Measurements from ENCODE around the gene PIK3R3. TPM values are rescaled to one million over a fixed set of nuclear protein-coding genes. Genes with fewer than 3 reads are reported as not detected.

PIK3R3 gene
- total RNA-seq, 4 donors from 2014 or later = 16.7 to 91.0 (median 49.0) TPM

DNA sequence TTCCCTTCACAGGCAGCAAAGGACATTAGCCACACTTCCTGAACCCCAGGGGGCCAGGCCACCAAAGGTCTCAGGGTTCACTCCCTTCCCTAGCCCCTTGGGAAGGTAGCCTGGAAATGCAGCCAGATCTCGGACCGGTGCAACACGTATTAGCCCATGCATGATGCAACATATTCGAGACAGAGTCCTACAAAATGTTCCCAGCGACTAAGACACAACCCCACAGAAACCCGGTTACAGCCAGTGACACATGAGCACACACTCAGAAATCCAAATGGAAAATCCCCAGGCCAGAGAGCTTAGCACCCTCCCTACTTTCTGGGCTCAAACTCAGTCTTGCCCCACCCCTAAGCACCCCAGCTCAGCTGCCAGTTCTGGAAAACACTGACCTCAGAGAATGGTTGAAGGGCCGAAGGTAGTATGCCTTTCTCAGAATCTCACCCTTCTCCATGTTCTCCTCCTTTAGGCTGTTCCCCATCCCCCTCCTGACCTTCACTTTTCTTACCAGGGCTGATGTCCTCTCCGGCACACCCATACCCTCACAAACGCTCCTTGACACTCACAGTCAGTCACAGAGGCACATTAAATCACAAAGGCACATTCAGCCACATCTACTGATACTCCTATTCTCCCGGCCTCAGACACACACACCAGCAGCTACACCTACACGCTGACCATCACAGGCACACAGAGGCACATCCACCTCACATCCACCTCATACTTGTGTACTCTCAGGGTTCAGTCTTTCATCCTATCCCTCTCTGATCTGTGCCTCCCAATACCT is 42.2 kb upstream of the PIK3R3 start, which contains the start of gene TSPAN1:
Gene TSPAN1 (plus strand): TSS at position 640 of the 784 bp plus-strand sequence. CDS start 6,021 bp downstream, outside the sequence.
- TF ChIP-seq, protein P1, sequence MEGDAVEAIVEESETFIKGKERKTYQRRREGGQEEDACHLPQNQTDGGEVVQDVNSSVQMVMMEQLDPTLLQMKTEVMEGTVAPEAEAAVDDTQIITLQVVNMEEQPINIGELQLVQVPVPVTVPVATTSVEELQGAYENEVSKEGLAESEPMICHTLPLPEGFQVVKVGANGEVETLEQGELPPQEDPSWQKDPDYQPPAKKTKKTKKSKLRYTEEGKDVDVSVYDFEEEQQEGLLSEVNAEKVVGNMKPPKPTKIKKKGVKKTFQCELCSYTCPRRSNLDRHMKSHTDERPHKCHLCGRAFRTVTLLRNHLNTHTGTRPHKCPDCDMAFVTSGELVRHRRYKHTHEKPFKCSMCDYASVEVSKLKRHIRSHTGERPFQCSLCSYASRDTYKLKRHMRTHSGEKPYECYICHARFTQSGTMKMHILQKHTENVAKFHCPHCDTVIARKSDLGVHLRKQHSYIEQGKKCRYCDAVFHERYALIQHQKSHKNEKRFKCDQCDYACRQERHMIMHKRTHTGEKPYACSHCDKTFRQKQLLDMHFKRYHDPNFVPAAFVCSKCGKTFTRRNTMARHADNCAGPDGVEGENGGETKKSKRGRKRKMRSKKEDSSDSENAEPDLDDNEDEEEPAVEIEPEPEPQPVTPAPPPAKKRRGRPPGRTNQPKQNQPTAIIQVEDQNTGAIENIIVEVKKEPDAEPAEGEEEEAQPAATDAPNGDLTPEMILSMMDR (IDR thresholded peaks at IDR 0.05; ENCODE audit: low read depth) = no peak

- TF ChIP-seq, protein P1 (IDR thresholded peaks at IDR 0.05; ENCODE audit: low read depth) = no peak
Observed at GRCh38 chr1:46173361-46173856, 41.0 kb upstream of the PIK3R3 start.

DNA sequence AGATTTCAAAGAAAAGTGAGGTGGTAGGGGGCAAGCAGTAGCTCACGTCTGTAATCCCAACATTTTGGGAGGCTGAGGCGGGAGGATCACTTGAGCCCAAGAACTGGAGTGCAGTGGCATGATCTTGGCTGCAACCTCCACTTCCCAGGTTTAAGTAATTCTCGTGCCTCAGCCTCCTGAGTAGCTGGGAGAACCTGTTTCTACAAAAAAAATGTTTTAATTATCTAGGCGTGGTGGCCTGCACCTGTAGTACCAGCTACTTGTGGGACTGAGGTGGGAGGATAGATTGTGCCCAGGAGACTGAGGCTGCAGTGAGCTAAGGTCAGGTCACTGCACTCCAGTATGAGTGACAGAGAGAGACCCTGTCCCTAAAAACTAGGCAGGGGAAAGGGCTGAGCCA is 39.9 kb upstream of the PIK3R3 start:
- TF ChIP-seq, protein P1 (IDR thresholded peaks at IDR 0.05; ENCODE audit: low read depth) = no peak

GRCh38 chr1:46171871-46172270 is 39.4 kb upstream of the PIK3R3 start:
- TF ChIP-seq, protein P1 (IDR thresholded peaks at IDR 0.05; ENCODE audit: low read depth) = no peak

DNA sequence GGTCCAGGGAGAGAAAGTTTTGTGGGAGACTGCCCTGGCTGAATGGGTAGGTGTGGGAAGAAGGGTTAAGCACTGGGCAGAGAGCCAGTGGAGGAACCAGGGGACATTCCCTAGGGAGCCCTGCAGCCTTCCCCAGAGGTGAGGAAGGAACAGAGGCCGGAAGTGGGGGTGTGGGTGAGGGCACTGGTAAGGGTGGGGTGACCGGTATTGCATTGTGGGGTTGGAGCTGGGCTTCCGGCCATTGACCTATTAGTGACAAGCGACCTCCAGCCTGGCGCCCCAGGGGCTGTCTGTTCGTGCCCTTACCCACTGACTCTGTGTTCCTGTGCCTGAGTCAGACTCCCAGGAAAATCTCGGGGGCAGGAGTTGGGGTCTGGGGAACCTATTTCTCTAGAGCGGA is 38.9 kb upstream of the PIK3R3 start:
- TF ChIP-seq, protein P1 (IDR thresholded peaks at IDR 0.05; ENCODE audit: low read depth) = no peak

- TF ChIP-seq, protein P1 (IDR thresholded peaks at IDR 0.05; ENCODE audit: low read depth) = no peak
Observed at GRCh38 chr1:46169811-46170454, 37.5 kb upstream of the PIK3R3 start.

GRCh38 chr1:46168477-46168876 is 36.0 kb upstream of the PIK3R3 start:
- TF ChIP-seq, protein P1 (IDR thresholded peaks at IDR 0.05; ENCODE audit: low read depth) = no peak

Measured in subcutaneous adipose tissue (tissue), 4 donors.